Panc1 (cell line): Measurements from ENCODE around the gene SH2D1B. TPM values are rescaled to one million over a fixed set of nuclear protein-coding genes. Genes with fewer than 3 reads are reported as not detected.

Experiments used
- ATAC-seq: fragments of 200-7000 bp; cut with Tn5 transposase; 2 replicates; pipeline ENCODE4 v1.9.1; 2020; ENCODE audit warnings: mild to moderate bottlenecking, moderate library complexity
- BruUV-seq: library from RNA; stranded (reverse); fragments of 400-500 nt; replicated peaks from 2 replicates; lab custom pipeline; 2021; lab: Mats Ljungman, UMichigan
- CTCF ChIA-PET: fragments of 300-600 bp; sonication (Branson Sonifier 250); formaldehyde crosslinking; loops from one replicate; lab custom pipeline; 2022; ENCODE audit warnings: antibody characterized with exemption; lab: Charles Lee
- POLR2A ChIA-PET: fragments of 300-600 bp; sonication (Branson Sonifier 250); formaldehyde crosslinking; loops from one replicate; lab custom pipeline; 2022; ENCODE audit warnings: antibody characterized with exemption; lab: Charles Lee
- DNase-seq: peaks from one replicate; pipeline ENCODE4 v3.0.0-alpha.2; 2010; ENCODE audit warnings: low read depth, low spot score
- H3K27ac ChIP-seq: 2 replicates; pipeline ENCODE4 v1.5.1; 2011; ENCODE audit warnings: mild to moderate bottlenecking, low read length, inconsistent platforms
- H3K27me3 ChIP-seq: fragments of 200-500 bp; sonication (Bioruptor generic); 2 replicates; pipeline ENCODE4 v1.6.0; 2014; ENCODE audit warnings: low read length, inconsistent platforms; ENCODE audit not compliant: control insufficient read depth, insufficient read depth
- H3K36me3 ChIP-seq: fragments of 200-500 bp; sonication (Bioruptor generic); 2 replicates; pipeline ENCODE4 v1.5.1; 2014; ENCODE audit warnings: inconsistent platforms, mild to moderate bottlenecking, low read length, moderate library complexity; ENCODE audit not compliant: control insufficient read depth, insufficient read depth
- H3K4me1 ChIP-seq: 2 replicates; pipeline ENCODE4 v1.5.1; 2011; ENCODE audit warnings: inconsistent platforms, mild to moderate bottlenecking, low read length, moderate library complexity; ENCODE audit not compliant: control insufficient read depth, insufficient read depth
- H3K4me3 ChIP-seq, 2 experiments: 2 replicates each; pipeline ENCODE4 v1.5.1; 2011 to 2012; ENCODE audit warnings: low read depth in 2 of 2, low read length in 2 of 2, mild to moderate bottlenecking in 2 of 2, inconsistent platforms in 1 of 2, moderate library complexity in 1 of 2
- H3K9me3 ChIP-seq: fragments of 200-500 bp; sonication (Bioruptor generic); 2 replicates; pipeline ENCODE4 v1.5.1; 2014; ENCODE audit warnings: low read depth, mild to moderate bottlenecking, inconsistent platforms, low read length, moderate library complexity; ENCODE audit not compliant: control insufficient read depth, insufficient read depth
- POLR2AphosphoS5 ChIP-seq: IDR thresholded peaks from 2 replicates; pipeline ENCODE4 v1.6.1; 2012; ENCODE audit warnings: mild to moderate bottlenecking, low read depth, low read length, moderate library complexity
- REST ChIP-seq, 2 experiments: IDR thresholded peaks; 2 replicates each; pipeline ENCODE4 v1.6.1; 2011 to 2012; ENCODE audit warnings: low read depth in 2 of 2, control low read depth in 1 of 2, low read length in 1 of 2, mild to moderate bottlenecking in 1 of 2, moderate library complexity in 1 of 2; ENCODE audit not compliant: insufficient read depth in 1 of 2
- SIN3A ChIP-seq: IDR thresholded peaks from 2 replicates; pipeline ENCODE4 v1.6.1; 2012; ENCODE audit warnings: low read depth, mild to moderate bottlenecking, low read length, moderate library complexity, borderline replicate concordance; ENCODE audit not compliant: insufficient read depth
- TCF7L2 ChIP-seq: IDR thresholded peaks from 2 replicates; pipeline ENCODE4 v1.6.1; 2011; ENCODE audit warnings: mild to moderate bottlenecking, low read depth, low read length, inconsistent platforms
- in situ Hi-C: cut with HindIII; loops from 2 replicates; pipeline ENCODE4 v1.10.0; 2016; ENCODE audit warnings: low sequenced_read_pairs, low pct_unique_long_range_greater_than_20kb
- intact Hi-C: fragments of 100-400 bp; cut with micrococcal nuclease; formaldehyde crosslinking; loops from one replicate; pipeline ENCODE4 v1.10.0; 2022; ENCODE audit not compliant: unreplicated experiment
- total RNA-seq: library from RNA; stranded (reverse); gene quantifications from one replicate; pipeline ENCODE4 v1.2.1, GENCODE V29; 2021; ENCODE audit not compliant: unreplicated experiment
- TF ChIP-seq, protein P1 (sequence below): fragments of 450-650 bp; IDR thresholded peaks from 2 replicates; pipeline ENCODE4 v1.5.1; 2017; ENCODE audit warnings: mild to moderate bottlenecking

SH2D1B gene
- total RNA-seq, 1 experiment from 2014 or later, result not detected

- DNase-seq (no peak), ATAC-seq (no peak)
- CTCF ChIA-PET, result no interaction called here
- Histone ChIP-seq H3K27ac (no peak overlapping the region), H3K9me3 (no peaks in the 10 kb centered on the region), H3K36me3 (no peaks in the 10 kb centered on the region), H3K4me3 (no peak overlapping the region), H3K4me1 (no peaks in the 10 kb centered on the region), H3K27me3 (no peaks in the 10 kb centered on the region)
- in situ Hi-C loops (no loop called here), intact Hi-C loops (no loop called here)
- POLR2A ChIA-PET, result no interaction called here
- TF ChIP-seq POLR2AphosphoS5, result no peak
- TF ChIP-seq TCF7L2, result no peak
- TF ChIP-seq REST (IDR thresholded peaks at IDR 0.05; ENCODE audit: insufficient read depth in 1 of 2, low read depth in 2 of 2, low read length in 1 of 2), result no peak
- TF ChIP-seq SIN3A, result no peak
- TF ChIP-seq, protein P1, sequence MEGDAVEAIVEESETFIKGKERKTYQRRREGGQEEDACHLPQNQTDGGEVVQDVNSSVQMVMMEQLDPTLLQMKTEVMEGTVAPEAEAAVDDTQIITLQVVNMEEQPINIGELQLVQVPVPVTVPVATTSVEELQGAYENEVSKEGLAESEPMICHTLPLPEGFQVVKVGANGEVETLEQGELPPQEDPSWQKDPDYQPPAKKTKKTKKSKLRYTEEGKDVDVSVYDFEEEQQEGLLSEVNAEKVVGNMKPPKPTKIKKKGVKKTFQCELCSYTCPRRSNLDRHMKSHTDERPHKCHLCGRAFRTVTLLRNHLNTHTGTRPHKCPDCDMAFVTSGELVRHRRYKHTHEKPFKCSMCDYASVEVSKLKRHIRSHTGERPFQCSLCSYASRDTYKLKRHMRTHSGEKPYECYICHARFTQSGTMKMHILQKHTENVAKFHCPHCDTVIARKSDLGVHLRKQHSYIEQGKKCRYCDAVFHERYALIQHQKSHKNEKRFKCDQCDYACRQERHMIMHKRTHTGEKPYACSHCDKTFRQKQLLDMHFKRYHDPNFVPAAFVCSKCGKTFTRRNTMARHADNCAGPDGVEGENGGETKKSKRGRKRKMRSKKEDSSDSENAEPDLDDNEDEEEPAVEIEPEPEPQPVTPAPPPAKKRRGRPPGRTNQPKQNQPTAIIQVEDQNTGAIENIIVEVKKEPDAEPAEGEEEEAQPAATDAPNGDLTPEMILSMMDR, result no peak
- no TSS peak for BruUV-seq
Observed at GRCh38 chr1:162417650-162418049, 5.7 kb upstream of the SH2D1B start.

DNA sequence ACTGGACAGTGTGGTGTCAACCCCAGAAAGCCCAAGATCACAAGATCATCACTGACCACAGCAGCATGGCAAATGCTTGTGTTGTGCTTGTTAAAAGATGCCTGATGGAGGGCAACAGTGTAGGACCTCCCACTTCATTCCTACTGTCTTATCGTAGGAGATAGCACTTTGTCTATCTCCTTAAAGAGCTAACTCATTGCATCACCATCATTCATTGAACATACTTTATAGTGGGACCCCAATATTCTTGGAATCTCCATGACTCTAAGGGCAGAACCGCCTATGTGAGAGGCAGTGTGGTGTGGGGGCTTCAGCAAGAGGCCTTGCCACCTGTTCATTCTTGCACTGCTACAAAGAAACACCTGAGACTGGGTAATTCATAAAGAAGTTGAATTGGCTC is 5.0 kb upstream of the SH2D1B start:
- ChIA-PET CTCF (no interaction called here), POLR2A (no interaction called here)
- H3K36me3 ChIP-seq, result no peaks in the 10 kb centered on the region
- no peak for ATAC-seq
- intact Hi-C loops, result no loop called here
- in situ Hi-C loops, result no loop called here
- no peaks in the 10 kb centered on the region for H3K27me3 ChIP-seq
- no peak overlapping the region for H3K4me3 ChIP-seq
- DNase-seq, result no peak
- H3K4me1 ChIP-seq, result no peaks in the 10 kb centered on the region
- no peak overlapping the region for H3K27ac ChIP-seq
- no TSS peak for BruUV-seq
- no peaks in the 10 kb centered on the region for H3K9me3 ChIP-seq
- TF ChIP-seq TCF7L2 (no peak), REST (IDR thresholded peaks at IDR 0.05; ENCODE audit: insufficient read depth in 1 of 2, low read depth in 2 of 2, low read length in 1 of 2) (no peak), POLR2AphosphoS5 (no peak), SIN3A (no peak)
- TF ChIP-seq, protein P1, result no peak
